Subcutaneous adipose tissue (tissue), 4 donors: ENCODE data around the gene LMAN1L. TPM values are rescaled to one million over a fixed set of nuclear protein-coding genes. Genes with fewer than 3 reads are reported as not detected.

Source experiments
- CTCF ChIP-seq: fragments of 450-650 bp; IDR thresholded peaks from one replicate; pipeline ENCODE4 v1.5.1; 2016; ENCODE audit warnings: low read depth, mild to moderate bottlenecking, control low read depth, antibody characterized with exemption, moderate library complexity
- total RNA-seq, 4 donors: library from RNA; depleted of rRNA; stranded (reverse); fragments of >200 nt; gene quantifications; one replicate each; pipeline ENCODE4 v1.1.0, GENCODE V29; 2016

Gene LMAN1L
- total RNA-seq, 4 donors from 2014 or later = not detected

- TF ChIP-seq CTCF = no peak
These were observed 42.3 kb upstream of the LMAN1L start for GRCh38 chr15:74770211-74770903.

- TF ChIP-seq CTCF = no peak
These were observed 39.3 kb upstream of the LMAN1L start for GRCh38 chr15:74773329-74773728.

GRCh38 chr15:74773731-74774252 is 38.8 kb upstream of the LMAN1L start:
- TF ChIP-seq CTCF = no peak

- TF ChIP-seq CTCF = no peak
These were observed 37.5 kb upstream of the LMAN1L start for GRCh38 chr15:74775132-74775562.

- no peak for TF ChIP-seq CTCF
These were observed 36.7 kb upstream of the LMAN1L start for GRCh38 chr15:74775894-74776293.

- no peak for TF ChIP-seq CTCF
These were observed 35.5 kb upstream of the LMAN1L start for GRCh38 chr15:74776821-74777768.
